Hepatic stellate cell (primary cell): ENCODE measurements around the gene BCCIP.

Experiments used
- DNase-seq: peaks from one replicate; pipeline ENCODE4 v3.0.0; 2011; ENCODE audit warnings: low spot score

Gene BCCIP

GRCh38 chr10:125844751-125845221 is 21.4 kb downstream of the BCCIP start:
- DNase-seq: no peak

- DNase-seq: no peak
Observed at GRCh38 chr10:125845617-125846016, 22.3 kb downstream of the BCCIP start.

GRCh38 chr10:125846894-125847293 is 23.5 kb downstream of the BCCIP start:
- DNase-seq: no peak

- no peak for DNase-seq
Observed at GRCh38 chr10:125848371-125848770, 25.0 kb downstream of the BCCIP start.

GRCh38 chr10:125848857-125849256 is 25.5 kb downstream of the BCCIP start:
- DNase-seq: no peak

- no peak for DNase-seq
Observed at GRCh38 chr10:125849448-125849847, 26.1 kb downstream of the BCCIP start.

GRCh38 chr10:125850766-125851731 is 27.7 kb downstream of the BCCIP start:
- DNase-seq: no peak

- DNase-seq: no peak
Observed at GRCh38 chr10:125852487-125852886, 29.1 kb downstream of the BCCIP start.

GRCh38 chr10:125857185-125857760 is 33.9 kb downstream of the BCCIP start:
- no peak for DNase-seq

- DNase-seq: no peak
Observed at GRCh38 chr10:125859128-125859817, 35.9 kb downstream of the BCCIP start.

- DNase-seq: no peak
Observed at GRCh38 chr10:125865120-125865519, 41.8 kb downstream of the BCCIP start.

- DNase-seq: no peak
Observed at GRCh38 chr10:125866421-125867029, 43.2 kb downstream of the BCCIP start.

- peak; percentile 17 for DNase-seq
Observed at GRCh38 chr10:125868372-125868975, 45.1 kb downstream of the BCCIP start.

- no peak for DNase-seq
Observed at GRCh38 chr10:125871338-125871737, 48.0 kb downstream of the BCCIP start.

- peak; percentile 49 for DNase-seq
Observed at GRCh38 chr10:125878957-125879835, 55.9 kb downstream of the BCCIP start.

GRCh38 chr10:125880719-125881118 is 57.4 kb downstream of the BCCIP start:
- DNase-seq: no peak

GRCh38 chr10:125881192-125881591 is 57.8 kb downstream of the BCCIP start, which contains the start of gene DHX32:
Gene DHX32, minus strand, starts transcription at chr10:125881292. Its CDS starts 468 bp downstream, at chr10:125880824.
- no peak for DNase-seq

GRCh38 chr10:125882596-125882995 is 59.2 kb downstream of the BCCIP start:
- DNase-seq: no peak

- no peak for DNase-seq
Observed at GRCh38 chr10:125883211-125883610, 59.9 kb downstream of the BCCIP start.
